GM13977 (cell line): ENCODE results near the gene REEP6.

ENCODE experiments used
- DNase-seq: peaks from one replicate; pipeline ENCODE4 v3.0.0; 2012; ENCODE audit warnings: low spot score
- in situ Hi-C: fragments of 300-500 bp; cut with MboI; formaldehyde crosslinking; loops from one replicate; pipeline ENCODE4 v1.12.0; 2022; ENCODE audit warnings: low sequenced_read_pairs, low pct_unique_long_range_greater_than_20kb, mixed read lengths, inconsistent platforms; ENCODE audit not compliant: unreplicated experiment
- TF ChIP-seq, protein P1 (sequence below): IDR thresholded peaks from 2 replicates; pipeline ENCODE4 v1.5.1; 2012; ENCODE audit warnings: mild to moderate bottlenecking, control low read depth; ENCODE audit not compliant: insufficient read depth; ENCODE audit errors: extremely low read depth, missing control alignments

Gene REEP6

DNA sequence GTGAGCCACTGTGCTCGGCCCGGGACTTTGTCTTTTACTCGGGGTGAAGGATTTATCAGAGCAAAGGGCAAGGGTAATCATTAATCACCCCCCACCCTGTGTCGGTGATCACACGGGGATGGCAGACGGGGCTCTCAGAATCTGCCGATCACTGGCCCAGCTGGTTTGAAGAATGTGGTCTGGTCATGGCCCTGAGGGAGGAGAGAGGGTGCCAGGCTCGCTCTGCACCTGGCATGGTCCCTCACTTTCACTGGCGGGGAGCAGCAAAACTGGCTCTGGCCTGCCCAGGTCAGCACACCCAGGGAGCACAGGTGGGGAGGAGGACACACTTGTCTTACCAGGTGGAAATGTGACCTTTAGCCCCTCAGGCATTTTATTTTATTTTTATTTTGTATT is 10.2 kb downstream of the REEP6 start:
- in situ Hi-C loops = no loop called here
- TF ChIP-seq, protein P1, sequence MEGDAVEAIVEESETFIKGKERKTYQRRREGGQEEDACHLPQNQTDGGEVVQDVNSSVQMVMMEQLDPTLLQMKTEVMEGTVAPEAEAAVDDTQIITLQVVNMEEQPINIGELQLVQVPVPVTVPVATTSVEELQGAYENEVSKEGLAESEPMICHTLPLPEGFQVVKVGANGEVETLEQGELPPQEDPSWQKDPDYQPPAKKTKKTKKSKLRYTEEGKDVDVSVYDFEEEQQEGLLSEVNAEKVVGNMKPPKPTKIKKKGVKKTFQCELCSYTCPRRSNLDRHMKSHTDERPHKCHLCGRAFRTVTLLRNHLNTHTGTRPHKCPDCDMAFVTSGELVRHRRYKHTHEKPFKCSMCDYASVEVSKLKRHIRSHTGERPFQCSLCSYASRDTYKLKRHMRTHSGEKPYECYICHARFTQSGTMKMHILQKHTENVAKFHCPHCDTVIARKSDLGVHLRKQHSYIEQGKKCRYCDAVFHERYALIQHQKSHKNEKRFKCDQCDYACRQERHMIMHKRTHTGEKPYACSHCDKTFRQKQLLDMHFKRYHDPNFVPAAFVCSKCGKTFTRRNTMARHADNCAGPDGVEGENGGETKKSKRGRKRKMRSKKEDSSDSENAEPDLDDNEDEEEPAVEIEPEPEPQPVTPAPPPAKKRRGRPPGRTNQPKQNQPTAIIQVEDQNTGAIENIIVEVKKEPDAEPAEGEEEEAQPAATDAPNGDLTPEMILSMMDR = no peak
- DNase-seq = no peak

- in situ Hi-C loops = no loop called here
- TF ChIP-seq, protein P1 = no peak
- no peak for DNase-seq
Observed at GRCh38 chr19:1502433-1503088, 11.6 kb downstream of the REEP6 start.

DNA sequence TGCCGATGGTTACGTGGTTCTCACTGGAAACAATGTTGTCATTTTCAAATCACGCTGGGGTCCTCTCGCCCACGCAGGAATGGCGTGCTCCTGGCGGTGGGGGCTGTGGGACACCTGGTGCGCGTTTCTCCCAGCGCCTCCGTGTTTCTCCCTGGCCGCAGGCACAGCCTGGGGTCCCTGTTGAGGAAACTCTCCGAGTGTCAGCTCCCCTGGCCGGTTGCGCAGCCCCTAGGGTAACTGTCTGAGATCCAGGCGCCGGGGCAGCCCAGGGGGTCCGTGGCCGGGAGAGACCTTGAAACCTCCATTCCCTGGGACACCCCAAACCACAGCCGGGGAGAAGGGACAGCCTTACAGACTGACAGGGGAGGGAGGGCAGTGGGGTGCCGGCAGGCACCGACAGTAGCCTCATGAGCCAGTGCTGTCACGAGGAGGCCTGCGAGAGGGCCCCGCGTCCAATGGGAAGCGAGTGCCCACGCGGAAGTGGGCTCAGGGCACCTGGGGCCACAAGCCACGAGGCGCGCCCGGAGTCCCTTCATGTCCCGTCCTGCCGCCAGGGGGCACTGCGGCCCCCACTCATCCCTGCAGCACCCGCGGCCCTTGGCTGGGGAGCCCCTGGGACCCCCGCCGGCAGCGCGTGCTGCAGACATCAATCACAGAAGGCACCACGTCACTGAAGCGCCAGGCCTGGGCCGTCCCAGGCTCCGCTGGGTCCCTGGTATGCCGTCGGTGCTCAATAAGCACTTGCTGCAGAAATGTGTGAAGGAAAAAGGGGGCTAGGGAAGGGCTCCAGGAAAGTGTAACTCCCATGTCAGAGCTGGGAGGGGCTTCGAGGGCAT is 12.3 kb downstream of the REEP6 start:
- TF ChIP-seq, protein P1 = peak; percentile 87
- in situ Hi-C loops = no loop called here
- DNase-seq = peak; percentile 76

GRCh38 chr19:1503925-1504773 is 13.2 kb downstream of the REEP6 start:
- DNase-seq = no peak
- in situ Hi-C loops = no loop called here
- TF ChIP-seq, protein P1 = no peak

GRCh38 chr19:1505012-1505411 is 14.0 kb downstream of the REEP6 start:
- TF ChIP-seq, protein P1 = no peak
- DNase-seq = no peak
- in situ Hi-C loops = no loop called here
